Activated CD4-positive, alpha-beta T cell treated with anti-CD3 and anti-CD28 coated beads for 36 hours (primary cell): ENCODE data around the gene TNRC6A. TPM values are rescaled to one million over a fixed set of nuclear protein-coding genes. Genes with fewer than 3 reads are reported as not detected.

Source experiments
- ATAC-seq: fragments of 200-7000 bp; cut with Tn5 transposase; one replicate; pipeline ENCODE4 v1.10.0; 2021; ENCODE audit warnings: mild to moderate bottlenecking, moderate library complexity
- CTCF ChIA-PET: fragments of 350-600 bp; sonication (Branson Sonifier 250); formaldehyde crosslinking; loops from one replicate; lab custom pipeline; 2021; ENCODE audit warnings: antibody characterized with exemption; lab: Charles Lee
- POLR2A ChIA-PET: fragments of 350-600 bp; sonication (Branson Sonifier 250); formaldehyde crosslinking; loops from one replicate; lab custom pipeline; 2021; ENCODE audit warnings: antibody characterized with exemption, inconsistent platforms; lab: Charles Lee
- DNase-seq: peaks from one replicate; pipeline ENCODE4 v3.0.0-alpha.2; 2020
- H3K27ac Mint-ChIP-seq: one replicate; pipeline ENCODE4 v1.8.0; 2021; ENCODE audit warnings: mixed read lengths
- H3K27me3 Mint-ChIP-seq: one replicate; pipeline ENCODE4 v1.8.0; 2021; ENCODE audit warnings: mixed read lengths
- H3K36me3 Mint-ChIP-seq: one replicate; pipeline ENCODE4 v1.8.0; 2021; ENCODE audit warnings: low read depth, mixed read lengths
- H3K4me1 Mint-ChIP-seq: one replicate; pipeline ENCODE4 v1.8.0; 2021; ENCODE audit warnings: mixed read lengths
- H3K4me3 Mint-ChIP-seq: one replicate; pipeline ENCODE4 v1.8.0; 2021; ENCODE audit warnings: mild to moderate bottlenecking, moderate library complexity, mixed read lengths
- H3K9me3 Mint-ChIP-seq: one replicate; pipeline ENCODE4 v1.8.0; 2021; ENCODE audit warnings: low read depth, mixed read lengths
- intact Hi-C, 2 experiments: fragments of 100-400 bp; cut with DNase I in 1 of 2; cut with micrococcal nuclease in 1 of 2; formaldehyde crosslinking; loops; one replicate each; pipeline versions ENCODE4 v1.14.2 to v1.15.1; 2022 to 2024; cut with DNase I, micrococcal nuclease
- total RNA-seq, 2 experiments: library from RNA; stranded (reverse); gene quantifications; one replicate each; pipeline ENCODE4 v1.2.3, GENCODE V29; 2021

The TNRC6A gene
- total RNA-seq: 10 to 100 TPM; 34.6 to 46.1 TPM

- Mint-ChIP-seq H3K27me3 (no peaks in the 10 kb centered on the region), H3K9me3 (no peaks in the 10 kb centered on the region), H3K36me3 (peaks cover 33% of the 10 kb centered on the region), H3K27ac (peak within 1 kb of the TSS; percentile 99), H3K4me3 (peak within 1 kb of the TSS; percentile 99), H3K4me1 (peaks cover 43% of the 10 kb centered on the region)
- ChIA-PET CTCF (interaction anchor here (2.0 kb wide), 1 partner anchor 19 kb away, joined by 5 read pairs; no protein-coding TSS in a partner anchor), POLR2A (interaction anchor here (1.5 kb wide), 1 partner anchor 66 kb away, joined by 3 read pairs; no protein-coding TSS in a partner anchor)
- DNase-seq: peak; percentile 87
- intact Hi-C loops: loop anchor here (1.0 to 5.0 kb wide), 5 partner anchors 19 to 528 kb away; partner anchors contain the start of genes ARHGAP17 (in 1 of the 2), LCMT1 (in 1 of the 2), RBBP6 (in 1 of the 2) and ZKSCAN2 (in 1 of the 2)
- peak; percentile 77 for ATAC-seq
Measured at GRCh38 chr16:24729243-24729950, at the start of gene TNRC6A. TSS of gene TNRC6A (plus strand) at chr16:24729651. CDS start at chr16:24729842, 191 bp downstream.

GRCh38 chr16:24681793-24682192 lies 47.7 kb upstream of the TNRC6A start:
- no peak overlapping the region for H3K27ac Mint-ChIP-seq
- ChIA-PET CTCF (interaction anchor here (0.6 kb wide), 1 partner anchor 1418 kb away, joined by 3 read pairs; no protein-coding TSS in a partner anchor), POLR2A (no interaction called here)
- peaks cover 8% of the 10 kb centered on the region for H3K27me3 Mint-ChIP-seq
- no peak for ATAC-seq
- no peaks in the 10 kb centered on the region for H3K9me3 Mint-ChIP-seq
- peaks cover 3% of the 10 kb centered on the region for H3K4me1 Mint-ChIP-seq
- no peaks in the 10 kb centered on the region for H3K36me3 Mint-ChIP-seq
- intact Hi-C loops: no loop called here
- no peak overlapping the region for H3K4me3 Mint-ChIP-seq
- no peak for DNase-seq

GRCh38 chr16:24683250-24683649 lies 46.2 kb upstream of the TNRC6A start:
- Mint-ChIP-seq H3K4me3 (no peak overlapping the region), H3K4me1 (peaks cover 3% of the 10 kb centered on the region), H3K27me3 (peaks cover 4% of the 10 kb centered on the region), H3K27ac (no peak overlapping the region), H3K9me3 (no peaks in the 10 kb centered on the region), H3K36me3 (no peaks in the 10 kb centered on the region)
- POLR2A ChIA-PET: no interaction called here
- no peak for DNase-seq
- ATAC-seq: no peak
- intact Hi-C loops: no loop called here
- CTCF ChIA-PET: interaction anchor here (0.8 kb wide), 1 partner anchor 9 kb away, joined by 3 read pairs; no protein-coding TSS in a partner anchor

- ChIA-PET POLR2A (no interaction called here), CTCF (interaction anchor here (1.2 kb wide), 1 partner anchor 42 kb away, joined by 3 read pairs; no protein-coding TSS in a partner anchor)
- Mint-ChIP-seq H3K4me1 (peaks cover 3% of the 10 kb centered on the region), H3K27ac (no peak overlapping the region), H3K36me3 (no peaks in the 10 kb centered on the region), H3K4me3 (no peak overlapping the region), H3K9me3 (no peaks in the 10 kb centered on the region), H3K27me3 (peaks cover 4% of the 10 kb centered on the region)
- intact Hi-C loops: no loop called here
- DNase-seq (no peak), ATAC-seq (no peak)
Measured at GRCh38 chr16:24683847-24684493, 45.5 kb upstream of the TNRC6A start.

DNA sequence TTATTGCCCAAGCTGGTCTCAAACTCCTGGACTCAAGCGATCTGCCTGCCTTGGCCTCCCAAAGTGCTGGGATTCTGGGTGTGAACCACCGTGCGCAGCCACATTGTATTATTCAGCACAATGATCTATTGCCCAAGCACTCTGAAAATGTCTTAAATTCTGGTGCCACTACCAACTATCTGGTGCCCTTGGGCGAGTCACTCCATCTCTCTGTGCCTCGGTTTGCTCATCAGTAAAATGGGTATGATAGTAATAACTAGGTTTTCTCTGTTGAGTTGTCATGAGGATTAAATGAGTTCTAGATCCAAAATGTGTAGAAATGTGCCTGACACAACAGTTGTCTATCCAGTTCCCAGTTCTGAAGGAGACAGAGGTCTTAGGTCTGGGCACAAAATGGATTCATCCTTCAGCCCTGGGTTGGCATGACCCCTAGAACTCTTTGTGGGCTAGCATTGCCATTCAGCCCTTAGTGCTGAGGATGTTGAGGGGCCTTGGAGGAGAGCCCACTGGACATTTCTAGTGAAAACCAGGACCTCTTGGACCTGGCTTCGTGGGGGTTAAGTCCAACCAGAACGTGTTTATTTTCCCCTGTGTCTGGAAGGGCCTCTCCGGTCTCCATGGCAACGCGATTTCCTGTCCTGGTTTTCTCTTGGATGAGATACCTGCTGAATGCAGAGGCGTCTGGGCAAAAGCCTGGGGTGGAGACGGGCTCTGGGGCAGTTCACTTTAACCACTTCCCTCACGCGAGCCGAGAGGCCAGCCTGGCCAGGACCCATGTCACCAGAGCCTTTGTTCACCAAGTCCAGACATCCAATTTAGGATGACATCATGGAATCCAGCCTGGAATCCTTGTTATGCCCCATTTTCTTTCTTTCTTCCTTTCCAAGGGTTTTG lies 43.7 kb upstream of the TNRC6A start:
- no peak overlapping the region for H3K4me3 Mint-ChIP-seq
- peaks cover 3% of the 10 kb centered on the region for H3K4me1 Mint-ChIP-seq
- intact Hi-C loops: no loop called here
- no peak for DNase-seq
- no peak overlapping the region for H3K27ac Mint-ChIP-seq
- no peaks in the 10 kb centered on the region for H3K36me3 Mint-ChIP-seq
- no peaks in the 10 kb centered on the region for H3K9me3 Mint-ChIP-seq
- ATAC-seq: no peak
- H3K27me3 Mint-ChIP-seq: peaks cover 8% of the 10 kb centered on the region
- ChIA-PET POLR2A (no interaction called here), CTCF (no interaction called here)

DNA sequence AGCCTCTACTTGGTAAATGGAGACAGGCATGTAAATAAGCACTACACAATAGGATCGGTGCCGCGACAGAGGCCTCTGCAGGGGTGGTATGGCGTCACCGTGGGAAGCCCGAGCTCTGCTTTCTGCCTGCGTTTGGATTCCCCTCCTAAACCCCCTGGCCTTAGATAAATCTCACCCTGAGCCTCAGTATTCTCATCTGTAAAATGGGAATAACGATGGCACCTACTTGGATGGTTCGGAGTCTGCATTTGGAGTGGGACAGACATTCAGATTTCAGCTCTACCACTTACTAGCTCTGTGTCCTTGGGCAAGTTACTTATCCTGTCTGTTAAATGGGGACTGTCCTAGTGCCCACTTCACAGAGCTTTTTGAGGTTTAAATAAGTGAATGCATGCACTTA lies 42.8 kb upstream of the TNRC6A start:
- ChIA-PET POLR2A (no interaction called here), CTCF (interaction anchor here (1.3 kb wide), 1 partner anchor 55 kb away, joined by 4 read pairs; no protein-coding TSS in a partner anchor)
- Mint-ChIP-seq H3K27ac (no peak overlapping the region), H3K36me3 (no peaks in the 10 kb centered on the region), H3K9me3 (no peaks in the 10 kb centered on the region), H3K4me3 (no peak overlapping the region), H3K4me1 (peaks cover 3% of the 10 kb centered on the region), H3K27me3 (peaks cover 8% of the 10 kb centered on the region)
- no peak for ATAC-seq
- intact Hi-C loops: no loop called here
- DNase-seq: no peak

GRCh38 chr16:24688359-24688758 lies 41.1 kb upstream of the TNRC6A start:
- Mint-ChIP-seq H3K4me1 (peaks cover 3% of the 10 kb centered on the region), H3K27ac (no peak overlapping the region), H3K9me3 (no peaks in the 10 kb centered on the region), H3K36me3 (no peaks in the 10 kb centered on the region), H3K4me3 (no peak overlapping the region), H3K27me3 (peaks cover 5% of the 10 kb centered on the region)
- no peak for ATAC-seq
- POLR2A ChIA-PET: no interaction called here
- intact Hi-C loops: no loop called here
- CTCF ChIA-PET: no interaction called here
- DNase-seq: no peak

- DNase-seq (peak; percentile 49), ATAC-seq (peak; percentile 33)
- POLR2A ChIA-PET: interaction anchor here (0.6 kb wide), 1 partner anchor 10 kb away, joined by 3 read pairs; no protein-coding TSS in a partner anchor
- no peaks in the 10 kb centered on the region for H3K9me3 Mint-ChIP-seq
- CTCF ChIA-PET: no interaction called here
- H3K36me3 Mint-ChIP-seq: no peaks in the 10 kb centered on the region
- intact Hi-C loops: no loop called here
- H3K27ac Mint-ChIP-seq: no peak overlapping the region
- peaks cover 3% of the 10 kb centered on the region for H3K4me1 Mint-ChIP-seq
- peaks cover 5% of the 10 kb centered on the region for H3K27me3 Mint-ChIP-seq
- no peak overlapping the region for H3K4me3 Mint-ChIP-seq
Measured at GRCh38 chr16:24689128-24689527, 40.3 kb upstream of the TNRC6A start.

GRCh38 chr16:24692854-24693253 lies 36.6 kb upstream of the TNRC6A start:
- no peaks in the 10 kb centered on the region for H3K36me3 Mint-ChIP-seq
- ATAC-seq (no peak), DNase-seq (no peak)
- no peaks in the 10 kb centered on the region for H3K4me1 Mint-ChIP-seq
- no peaks in the 10 kb centered on the region for H3K9me3 Mint-ChIP-seq
- intact Hi-C loops: loop anchor here in 1 of 2 experiments (10.0 kb wide), 1 partner anchor 108 kb away; no protein-coding TSS in a partner anchor
- H3K27me3 Mint-ChIP-seq: peaks cover 4% of the 10 kb centered on the region
- ChIA-PET POLR2A (no interaction called here), CTCF (interaction anchor here (0.6 to 0.7 kb wide), 2 partner anchors 18 to 24 kb away, joined by 3 to 4 read pairs; no protein-coding TSS in a partner anchor)
- no peak overlapping the region for H3K4me3 Mint-ChIP-seq
- H3K27ac Mint-ChIP-seq: no peak overlapping the region

DNA sequence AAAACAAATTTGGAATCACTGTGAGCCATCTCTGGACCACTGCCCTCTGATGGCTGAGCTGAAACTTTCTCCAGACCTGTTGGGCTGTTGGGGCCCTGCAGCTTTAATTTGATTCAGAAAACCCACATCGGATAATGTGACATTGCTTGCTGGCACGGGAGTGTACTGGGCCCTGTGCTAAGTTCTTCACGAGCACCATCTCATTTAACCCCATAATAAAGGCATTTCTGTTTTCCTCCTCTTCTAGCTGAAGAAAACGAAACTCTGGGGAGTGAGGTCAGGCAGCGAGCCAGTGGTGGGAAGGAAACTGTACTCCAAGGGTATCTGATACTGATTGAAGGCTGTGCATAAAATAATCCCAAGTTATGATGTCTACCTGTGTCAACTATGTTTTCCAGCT lies 34.5 kb upstream of the TNRC6A start:
- ChIA-PET POLR2A (no interaction called here), CTCF (interaction anchor here (0.6 kb wide), 1 partner anchor 190 kb away, joined by 3 read pairs; no protein-coding TSS in a partner anchor)
- Mint-ChIP-seq H3K9me3 (no peaks in the 10 kb centered on the region), H3K27me3 (peaks cover 7% of the 10 kb centered on the region), H3K4me3 (no peak overlapping the region), H3K27ac (no peak overlapping the region), H3K36me3 (no peaks in the 10 kb centered on the region), H3K4me1 (no peaks in the 10 kb centered on the region)
- intact Hi-C loops: loop anchor here in 1 of 2 experiments (10.0 kb wide), 1 partner anchor 110 kb away; no protein-coding TSS in a partner anchor
- DNase-seq (no peak), ATAC-seq (no peak)

- DNase-seq: no peak
- H3K36me3 Mint-ChIP-seq: no peaks in the 10 kb centered on the region
- no peak overlapping the region for H3K4me3 Mint-ChIP-seq
- ChIA-PET POLR2A (no interaction called here), CTCF (no interaction called here)
- H3K4me1 Mint-ChIP-seq: peaks cover 2% of the 10 kb centered on the region
- H3K27me3 Mint-ChIP-seq: peaks cover 14% of the 10 kb centered on the region
- intact Hi-C loops: loop anchor here in 1 of 2 experiments (10.0 kb wide), 1 partner anchor 112 kb away; no protein-coding TSS in a partner anchor
- H3K27ac Mint-ChIP-seq: no peak overlapping the region
- H3K9me3 Mint-ChIP-seq: no peaks in the 10 kb centered on the region
- ATAC-seq: no peak
Measured at GRCh38 chr16:24696699-24697098, 32.8 kb upstream of the TNRC6A start.
